ENCODE results near the gene NRP2.

The NRP2 gene

GRCh38 chr2:205759257-205759656, 77.0 kb downstream of the NRP2 start:
- DNase-seq: no peak

- no peak for DNase-seq
Measured at GRCh38 chr2:205759732-205760131, 77.4 kb downstream of the NRP2 start.

- no peak for DNase-seq
Measured at GRCh38 chr2:205760157-205760556, 77.9 kb downstream of the NRP2 start.

GRCh38 chr2:205761421-205761820, 79.1 kb downstream of the NRP2 start:
- DNase-seq: no peak

GRCh38 chr2:205762881-205763280, 80.6 kb downstream of the NRP2 start:
- no peak for DNase-seq

GRCh38 chr2:205763708-205764211, 81.5 kb downstream of the NRP2 start:
- no peak for DNase-seq

GRCh38 chr2:205764270-205764746, 82.0 kb downstream of the NRP2 start:
- DNase-seq: no peak

GRCh38 chr2:205765151-205765550, 82.8 kb downstream of the NRP2 start:
- DNase-seq: no peak

- peak; percentile 28 to 51 for DNase-seq
Measured at GRCh38 chr2:205766779-205767359, 84.6 kb downstream of the NRP2 start.

GRCh38 chr2:205767617-205768016, 85.3 kb downstream of the NRP2 start:
- no peak for DNase-seq

- DNase-seq: no peak
Measured at GRCh38 chr2:205768341-205768740, 86.0 kb downstream of the NRP2 start.

GRCh38 chr2:205768815-205769494, 86.7 kb downstream of the NRP2 start:
- DNase-seq: no peak

- DNase-seq: no peak
Measured at GRCh38 chr2:205769495-205769850, 87.2 kb downstream of the NRP2 start.

GRCh38 chr2:205769879-205770278, 87.6 kb downstream of the NRP2 start:
- no peak for DNase-seq

- DNase-seq: no peak
Measured at GRCh38 chr2:205770577-205770976, 88.3 kb downstream of the NRP2 start.

- DNase-seq: no peak
Measured at GRCh38 chr2:205771031-205771430, 88.7 kb downstream of the NRP2 start.

- no peak for DNase-seq
Measured at GRCh38 chr2:205771666-205772065, 89.4 kb downstream of the NRP2 start.

- no peak for DNase-seq
Measured at GRCh38 chr2:205772983-205773382, 90.7 kb downstream of the NRP2 start.

GRCh38 chr2:205773989-205774388, 91.7 kb downstream of the NRP2 start:
- DNase-seq: no peak

- no peak for DNase-seq
Measured at GRCh38 chr2:205775097-205775877, 93.0 kb downstream of the NRP2 start.

- DNase-seq: no peak
Measured at GRCh38 chr2:205776139-205776538, 93.8 kb downstream of the NRP2 start.

GRCh38 chr2:205776720-205777119, 94.4 kb downstream of the NRP2 start:
- no peak for DNase-seq

- DNase-seq: no peak
Measured at GRCh38 chr2:205778356-205778755, 96.1 kb downstream of the NRP2 start.

- DNase-seq: no peak
Measured at GRCh38 chr2:205780645-205781044, 98.3 kb downstream of the NRP2 start.

Measured in hippocampal formation (tissue), 2 donors.